Right lobe of liver (tissue), 4 donors: ENCODE measurements around the gene TLL1.

Experiments used
- POLR2A ChIP-seq: fragments of 450-650 bp; IDR thresholded peaks from one replicate; pipeline ENCODE4 v1.6.1; 2017; ENCODE audit warnings: antibody characterized with exemption, mild to moderate bottlenecking
- TF ChIP-seq, protein P1 (sequence below), 4 donors: fragments of 200-600 bp in 3 of 4; fragments of 450-650 bp in 1 of 4; IDR thresholded peaks; one replicate each; pipeline versions ENCODE4 v1.5.1 to v1.8.0; 2016 to 2022; ENCODE audit warnings: antibody characterized with exemption in 4 of 4, mild to moderate bottlenecking in 2 of 4
- donor health status: DM: no; HTN: no; CAD: no.
- donor health status: DM: no; HTN: no; CAD: no.
- donor health status: DM: no; HTN: yes; CAD: no.

- TF ChIP-seq, protein P1, sequence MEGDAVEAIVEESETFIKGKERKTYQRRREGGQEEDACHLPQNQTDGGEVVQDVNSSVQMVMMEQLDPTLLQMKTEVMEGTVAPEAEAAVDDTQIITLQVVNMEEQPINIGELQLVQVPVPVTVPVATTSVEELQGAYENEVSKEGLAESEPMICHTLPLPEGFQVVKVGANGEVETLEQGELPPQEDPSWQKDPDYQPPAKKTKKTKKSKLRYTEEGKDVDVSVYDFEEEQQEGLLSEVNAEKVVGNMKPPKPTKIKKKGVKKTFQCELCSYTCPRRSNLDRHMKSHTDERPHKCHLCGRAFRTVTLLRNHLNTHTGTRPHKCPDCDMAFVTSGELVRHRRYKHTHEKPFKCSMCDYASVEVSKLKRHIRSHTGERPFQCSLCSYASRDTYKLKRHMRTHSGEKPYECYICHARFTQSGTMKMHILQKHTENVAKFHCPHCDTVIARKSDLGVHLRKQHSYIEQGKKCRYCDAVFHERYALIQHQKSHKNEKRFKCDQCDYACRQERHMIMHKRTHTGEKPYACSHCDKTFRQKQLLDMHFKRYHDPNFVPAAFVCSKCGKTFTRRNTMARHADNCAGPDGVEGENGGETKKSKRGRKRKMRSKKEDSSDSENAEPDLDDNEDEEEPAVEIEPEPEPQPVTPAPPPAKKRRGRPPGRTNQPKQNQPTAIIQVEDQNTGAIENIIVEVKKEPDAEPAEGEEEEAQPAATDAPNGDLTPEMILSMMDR (IDR thresholded peaks at IDR 0.05): no peak
- TF ChIP-seq POLR2A: no peak
These were observed 231.6 kb downstream of the TLL1 start for GRCh38 chr4:166104623-166105022.
